ENCODE measurements around the gene SMCO1.
"Not testable (repeated sequence)": the region's sequence is repeated elsewhere in the genome, so short reads cannot be mapped to it uniquely, and the experiment has no call there.

Gene SMCO1

GRCh38 chr3:196492080-196492479, 23.1 kb downstream of the SMCO1 start:
- DNase-seq (ENCODE audit: low read depth), result no peak

GRCh38 chr3:196489747-196490146, 25.4 kb downstream of the SMCO1 start:
- no peak for DNase-seq (ENCODE audit: low read depth)

- no peak for DNase-seq (ENCODE audit: low read depth)
Observed at GRCh38 chr3:196486263-196486662, 28.9 kb downstream of the SMCO1 start.

- DNase-seq (ENCODE audit: low read depth), result no peak
Observed at GRCh38 chr3:196477678-196478077, 37.5 kb downstream of the SMCO1 start.

GRCh38 chr3:196472286-196472685, 42.9 kb downstream of the SMCO1 start:
- no peak for DNase-seq (ENCODE audit: low read depth)

- no peak for DNase-seq (ENCODE audit: low read depth)
Observed at GRCh38 chr3:196471551-196471950, 43.6 kb downstream of the SMCO1 start.

GRCh38 chr3:196470182-196470581, 45.0 kb downstream of the SMCO1 start:
- DNase-seq (ENCODE audit: low read depth), result not testable (repeated sequence)

- no peak for DNase-seq (ENCODE audit: low read depth)
Observed at GRCh38 chr3:196463804-196464203, 51.3 kb downstream of the SMCO1 start.

GRCh38 chr3:196463478-196463756, 51.7 kb downstream of the SMCO1 start:
- no peak for DNase-seq (ENCODE audit: low read depth)

- DNase-seq (ENCODE audit: low read depth), result not testable (repeated sequence)
Observed at GRCh38 chr3:196462680-196463477, 52.3 kb downstream of the SMCO1 start.

GRCh38 chr3:196458063-196458462, 57.1 kb downstream of the SMCO1 start:
- no peak for DNase-seq (ENCODE audit: low read depth)

- DNase-seq (ENCODE audit: low read depth), result not testable (repeated sequence)
Observed at GRCh38 chr3:196457470-196457869, 57.7 kb downstream of the SMCO1 start.

All from fibroblast of gingiva (primary cell).